Liver (tissue), 9 donors: ENCODE results near the gene SLC2A14. TPM values are rescaled to one million over a fixed set of nuclear protein-coding genes. Genes with fewer than 3 reads are reported as not detected.
"Not testable (repeated sequence)": the region's sequence is repeated elsewhere in the genome, so short reads cannot be mapped to it uniquely, and the experiment has no call there.

Experiments used
- DNase-seq: peaks from one replicate; pipeline ENCODE4 v3.0.0-alpha.2; 2017; ENCODE audit warnings: low spot score
- H3K27ac ChIP-seq, 2 donors: one replicate each; pipeline ENCODE4 v1.7.0; 2013; ENCODE audit warnings: inconsistent platforms in 2 of 2, low read length in 2 of 2, control low read depth in 1 of 2, low read depth in 1 of 2, mild to moderate bottlenecking in 1 of 2
- H3K27me3 ChIP-seq, 4 donors: one replicate each; pipeline versions ENCODE4 v1.6.1 to v1.7.0; 2013; ENCODE audit warnings: low read length in 3 of 4, inconsistent platforms in 1 of 4, mild to moderate bottlenecking in 1 of 4, moderate library complexity in 1 of 4; ENCODE audit not compliant: control insufficient read depth in 4 of 4, insufficient read depth in 4 of 4
- H3K36me3 ChIP-seq, 4 donors: one replicate each; pipeline versions ENCODE4 v1.6.1 to v1.7.0; 2013; ENCODE audit warnings: low read length in 3 of 4, mild to moderate bottlenecking in 3 of 4, low read depth in 1 of 4, moderate library complexity in 1 of 4; ENCODE audit not compliant: control insufficient read depth in 4 of 4, insufficient read depth in 3 of 4
- H3K4me1 ChIP-seq, 4 donors: one replicate each; pipeline versions ENCODE4 v1.6.1 to v1.7.0; 2013; ENCODE audit warnings: low read length in 3 of 4, mild to moderate bottlenecking in 3 of 4, moderate library complexity in 1 of 4; ENCODE audit not compliant: control insufficient read depth in 4 of 4, insufficient read depth in 4 of 4
- H3K4me3 ChIP-seq, 3 donors: one replicate each; pipeline versions ENCODE4 v1.6.1 to v1.7.0; 2013; ENCODE audit warnings: low read length in 3 of 3, control low read depth in 1 of 3, low read depth in 1 of 3, mild to moderate bottlenecking in 1 of 3
- H3K9ac ChIP-seq, 2 donors: one replicate each; pipeline ENCODE4 v1.7.0; 2013; ENCODE audit warnings: low read length in 2 of 2, mild to moderate bottlenecking in 2 of 2, moderate library complexity in 2 of 2, control low read depth in 1 of 2, low read depth in 1 of 2
- H3K9me3 ChIP-seq, 4 donors: one replicate each; pipeline versions ENCODE4 v1.6.1 to v1.7.0; 2013; ENCODE audit warnings: low read length in 3 of 4; ENCODE audit not compliant: control insufficient read depth in 4 of 4
- ATF3 ChIP-seq: IDR thresholded peaks from 2 replicates; pipeline ENCODE4 v1.6.1; 2016; ENCODE audit warnings: antibody characterized with exemption
- EGR1 ChIP-seq, 2 donors: IDR thresholded peaks; 2 replicates each; pipeline ENCODE4 v1.6.1; 2016 to 2018; ENCODE audit warnings: antibody characterized with exemption in 2 of 2, low read depth in 2 of 2
- FOXA1 ChIP-seq: IDR thresholded peaks from 2 replicates; pipeline ENCODE4 v1.6.1; 2016; ENCODE audit warnings: antibody characterized with exemption
- FOXA2 ChIP-seq: IDR thresholded peaks from 2 replicates; pipeline ENCODE4 v1.6.1; 2016; ENCODE audit warnings: antibody characterized with exemption
- GABPA ChIP-seq, 2 donors: IDR thresholded peaks in 1 of 2; conservative IDR thresholded peaks in 1 of 2; 2 replicates each; pipeline ENCODE4 v1.6.1; 2016; ENCODE audit warnings: antibody characterized with exemption in 2 of 2, mild to moderate bottlenecking in 1 of 2, moderate library complexity in 1 of 2
- HNF4A ChIP-seq, 2 donors: conservative IDR thresholded peaks; 2 replicates each; pipeline ENCODE4 v1.6.1; 2016; ENCODE audit warnings: antibody characterized with exemption in 2 of 2, mild to moderate bottlenecking in 2 of 2
- JUND ChIP-seq, 2 donors: IDR thresholded peaks; 2 replicates each; pipeline ENCODE4 v1.6.1; 2016; ENCODE audit warnings: antibody characterized with exemption in 2 of 2
- REST ChIP-seq: IDR thresholded peaks from 2 replicates; pipeline ENCODE4 v1.6.1; 2016; ENCODE audit warnings: antibody characterized with exemption, mild to moderate bottlenecking
- WGBS: extraction: QIAGEN DNeasy Blood & Tissue Kit; methylation state at CpG from one replicate; pipeline ENCODE4 v1.1.7; 2013; 5-methylcytosine and 5-hydroxymethylcytosine counted together
- polyA plus RNA-seq, 2 donors: library from polyadenylated mRNA; stranded (reverse) in 1 of 2; unstranded in 1 of 2; fragments of 200-250 nt in 1 of 2; fragments of >200 nt in 1 of 2; fragmentation: Nextera tagmentation in 1 of 2; extraction: Ambion mirVana in 1 of 2; gene quantifications; one replicate each; pipeline versions ENCODE4 v1.2.1 to v1.2.3, GENCODE V29; 2013 to 2015
- total RNA-seq, 2 donors: library from RNA; depleted of rRNA; stranded (reverse); fragments of >200 nt; gene quantifications; one replicate each; pipeline ENCODE4 v1.2.3, GENCODE V29; 2014
- donor health status: healthy.
- donor health status: healthy.
- donor health status: healthy.
- donor health status: healthy.
- donor health status: healthy.

SLC2A14 gene
- total and polyA plus RNA-seq, 4 donors: 22.7 TPM; not detected in 3

GRCh38 chr12:7899755-7900154 is 27.0 kb upstream of the SLC2A14 start (continued):
- no peak for TF ChIP-seq ATF3
- no peak for TF ChIP-seq HNF4A (conservative IDR thresholded peaks at IDR 0.05)

GRCh38 chr12:7896726-7897125 is 24.0 kb upstream of the SLC2A14 start:
- H3K9ac ChIP-seq, H3K36me3 ChIP-seq, DNase-seq, H3K9me3 ChIP-seq, H3K4me3 ChIP-seq, H3K27me3 ChIP-seq, H3K4me1 ChIP-seq, H3K27ac ChIP-seq: not testable (repeated sequence)
- 88% methylated on average over 4 of the region's 4 CpGs for WGBS

- no peaks in the 10 kb centered on the region for H3K9me3 ChIP-seq
- no peak for DNase-seq
- TF ChIP-seq GABPA (IDR thresholded peaks at IDR 0.05 in 1 of 2, conservative IDR thresholded peaks at IDR 0.05 in 1 of 2) (no peak), REST (no peak)
- H3K27me3 ChIP-seq: no peaks in the 10 kb centered on the region
- no peaks in the 10 kb centered on the region for H3K36me3 ChIP-seq
- H3K4me1 ChIP-seq: peaks cover 3 to 6% (median 5%) of the 10 kb centered on the region in 4 donors
- 81% methylated on average over 4 of the region's 4 CpGs for WGBS
- H3K9ac ChIP-seq: no peak overlapping the region
- H3K27ac ChIP-seq: no peak overlapping the region
- no peak overlapping the region for H3K4me3 ChIP-seq
These were observed 19.7 kb upstream of the SLC2A14 start for GRCh38 chr12:7892186-7892980.

GRCh38 chr12:7884689-7885088 is 12.0 kb upstream of the SLC2A14 start:
- WGBS: 50% methylated on average over 3 of the region's 3 CpGs
- no peaks in the 10 kb centered on the region for H3K4me1 ChIP-seq
- H3K27me3 ChIP-seq: no peaks in the 10 kb centered on the region
- H3K9ac ChIP-seq: no peak overlapping the region
- TF ChIP-seq REST (no peak), EGR1 (IDR thresholded peaks at IDR 0.05; ENCODE audit: low read depth in 2 of 2) (no peak), ATF3 (no peak), JUND (IDR thresholded peaks at IDR 0.05) (no peak), FOXA2 (no peak), FOXA1 (no peak)
- DNase-seq: no peak
- H3K9me3 ChIP-seq: no peaks in the 10 kb centered on the region
- H3K4me3 ChIP-seq: no peak overlapping the region
- no peak overlapping the region for H3K27ac ChIP-seq
- H3K36me3 ChIP-seq: no peaks in the 10 kb centered on the region

- H3K9ac ChIP-seq, H3K9me3 ChIP-seq, H3K4me3 ChIP-seq, H3K27me3 ChIP-seq, H3K27ac ChIP-seq, H3K4me1 ChIP-seq, H3K36me3 ChIP-seq, DNase-seq: not testable (repeated sequence)
- 82% methylated on average over 4 of the region's 4 CpGs for WGBS
These were observed 9.0 kb upstream of the SLC2A14 start for GRCh38 chr12:7881736-7882120.
